ENCODE measurements around the gene CHDH.

DNA sequence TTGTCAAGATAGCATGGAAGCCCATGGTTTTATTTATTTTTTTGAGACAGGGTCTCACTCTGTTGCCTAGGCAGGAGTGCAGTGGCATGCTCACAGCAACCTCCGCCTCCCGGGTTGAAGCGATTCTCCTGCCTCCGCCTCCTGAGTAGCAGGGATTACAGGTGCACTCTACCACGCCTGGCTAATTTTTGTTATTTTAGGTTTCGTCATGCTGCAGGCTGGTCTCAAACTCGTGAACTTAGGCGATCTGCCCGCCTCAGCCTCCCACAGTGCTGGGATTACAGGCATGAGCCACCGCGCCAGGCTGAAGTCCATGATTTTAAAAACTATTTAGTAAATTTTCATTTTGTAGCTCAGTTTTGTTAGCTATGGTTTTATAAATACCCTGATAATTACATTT lies 38.4 kb upstream of the CHDH start:
- TF ChIP-seq, protein P1, sequence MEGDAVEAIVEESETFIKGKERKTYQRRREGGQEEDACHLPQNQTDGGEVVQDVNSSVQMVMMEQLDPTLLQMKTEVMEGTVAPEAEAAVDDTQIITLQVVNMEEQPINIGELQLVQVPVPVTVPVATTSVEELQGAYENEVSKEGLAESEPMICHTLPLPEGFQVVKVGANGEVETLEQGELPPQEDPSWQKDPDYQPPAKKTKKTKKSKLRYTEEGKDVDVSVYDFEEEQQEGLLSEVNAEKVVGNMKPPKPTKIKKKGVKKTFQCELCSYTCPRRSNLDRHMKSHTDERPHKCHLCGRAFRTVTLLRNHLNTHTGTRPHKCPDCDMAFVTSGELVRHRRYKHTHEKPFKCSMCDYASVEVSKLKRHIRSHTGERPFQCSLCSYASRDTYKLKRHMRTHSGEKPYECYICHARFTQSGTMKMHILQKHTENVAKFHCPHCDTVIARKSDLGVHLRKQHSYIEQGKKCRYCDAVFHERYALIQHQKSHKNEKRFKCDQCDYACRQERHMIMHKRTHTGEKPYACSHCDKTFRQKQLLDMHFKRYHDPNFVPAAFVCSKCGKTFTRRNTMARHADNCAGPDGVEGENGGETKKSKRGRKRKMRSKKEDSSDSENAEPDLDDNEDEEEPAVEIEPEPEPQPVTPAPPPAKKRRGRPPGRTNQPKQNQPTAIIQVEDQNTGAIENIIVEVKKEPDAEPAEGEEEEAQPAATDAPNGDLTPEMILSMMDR (IDR thresholded peaks at IDR 0.05; ENCODE audit: low read depth, low read length, poor library complexity, severe bottlenecking): no peak
- no peak for TF ChIP-seq EZH2phosphoT487 (IDR thresholded peaks at IDR 0.05; ENCODE audit: borderline replicate concordance, low read length)
